Renal pelvis (tissue), 4 donors: ENCODE results near the gene TTC9C. TPM values are rescaled to one million over a fixed set of nuclear protein-coding genes. Genes with fewer than 3 reads are reported as not detected.
A peak's percentile ranks its signal among the peaks of the same experiment; 100 is the strongest.

ENCODE experiments used
- DNase-seq: peaks from one replicate; pipeline ENCODE4 v3.0.0-alpha.2; 2013
- polyA plus RNA-seq, 3 donors: library from polyadenylated mRNA; unstranded; fragments of 120-200 nt; gene quantifications; one replicate each; pipeline ENCODE4 v1.2.1, GENCODE V29; 2013; ENCODE audit not compliant: insufficient read length in 3 of 3

The TTC9C gene
- polyA plus RNA-seq, 3 donors = 37.0 to 48.6 (median 45.8) TPM

- DNase-seq = no peak
Observed at GRCh38 chr11:62782753-62783152, 54.5 kb downstream of the TTC9C start.

- DNase-seq = peak; percentile 89
Observed at GRCh38 chr11:62786318-62787004, 58.2 kb downstream of the TTC9C start.

- DNase-seq = peak; percentile 99
Observed at GRCh38 chr11:62787005-62787759, 58.9 kb downstream of the TTC9C start, which contains the start of gene TMEM179B. TMEM179B (plus strand) TSS chr11:62787402; CDS start chr11:62787432, 30 bp downstream.

Other genes starting within 250 kb of the TTC9C start
- gene AHNAK, start 181.7 kb upstream of the TTC9C start, polyA plus RNA-seq = 100 to 1,000 TPM; 199 to 275 (median 229) TPM
- 1,000 to 10,000 TPM; 2,197 to 2,450 (median 2,385) TPM for gene EEF1G, start 154.6 kb upstream of the TTC9C start, polyA plus RNA-seq
- gene TUT1, start 137.0 kb upstream of the TTC9C start, polyA plus RNA-seq = 10 to 100 TPM; 22.1 to 30.2 (median 25.6) TPM
- gene MTA2, start 126.6 kb upstream of the TTC9C start, polyA plus RNA-seq = 10 to 100 TPM; 95.7 to 98.2 (median 96.5) TPM
- 10 to 100 TPM; 32.2 to 40.6 (median 38.0) TPM for gene EML3, start 115.7 kb upstream of the TTC9C start, polyA plus RNA-seq
- gene ROM1, start 115.2 kb upstream of the TTC9C start, polyA plus RNA-seq = 1 to 10 TPM; 2.7 to 4.6 (median 3.1) TPM
- gene B3GAT3, start 106.5 kb upstream of the TTC9C start, polyA plus RNA-seq = 10 to 100 TPM; 37.4 to 45.4 (median 38.7) TPM
- 100 to 1,000 TPM; 371 to 407 (median 392) TPM for gene GANAB, start 81.9 kb upstream of the TTC9C start, polyA plus RNA-seq
- gene INTS5, start 75.2 kb upstream of the TTC9C start, polyA plus RNA-seq = 10 to 100 TPM; 21.5 to 24.8 (median 23.5) TPM
- gene C11orf98, start 63.3 kb upstream of the TTC9C start, polyA plus RNA-seq = 10 to 100 TPM; 57.7 to 62.1 (median 60.3) TPM
- 1 to 10 TPM; 5.1 to 6.6 (median 6.0) TPM for gene CSKMT, start 63.2 kb upstream of the TTC9C start, polyA plus RNA-seq
- 10 to 100 TPM; 10.4 to 13.1 (median 12.9) TPM for gene UQCC3, start 56.8 kb upstream of the TTC9C start, polyA plus RNA-seq
- gene LBHD1, start 56.2 kb upstream of the TTC9C start, polyA plus RNA-seq = 10 to 100 TPM in 2 of 3 donors, 1 to 10 TPM in 1; 8.6 to 11.6 (median 10.6) TPM
- 100 to 1,000 TPM; 151 to 204 (median 191) TPM for gene UBXN1, start 49.4 kb upstream of the TTC9C start, polyA plus RNA-seq
- 1 to 10 TPM in 2 of 3 donors, under 1 TPM in 1; 0.68 to 1.0 (median 1.0) TPM for gene LRRN4CL, start 39.0 kb upstream of the TTC9C start, polyA plus RNA-seq
- gene BSCL2, start 21.1 kb upstream of the TTC9C start, polyA plus RNA-seq = 10 to 100 TPM; 65.7 to 72.7 (median 68.1) TPM
- gene GNG3, start 20.8 kb upstream of the TTC9C start, polyA plus RNA-seq = 1 to 10 TPM; 2.1 to 3.6 (median 2.5) TPM
- 10 to 100 TPM; 79.1 to 92.4 (median 86.0) TPM for gene HNRNPUL2, start 1.0 kb upstream of the TTC9C start, polyA plus RNA-seq
- gene ZBTB3, start 25.7 kb downstream of the TTC9C start, polyA plus RNA-seq = 10 to 100 TPM in 1 of 3 donors, 1 to 10 TPM in 2; 8.1 to 10.4 (median 9.4) TPM
- 100 to 1,000 TPM; 133 to 173 (median 153) TPM for gene POLR2G, start 33.1 kb downstream of the TTC9C start, polyA plus RNA-seq
- 10 to 100 TPM; 32.9 to 44.1 (median 40.0) TPM for gene TAF6L, start 42.9 kb downstream of the TTC9C start, polyA plus RNA-seq
- 10 to 100 TPM; 67.7 to 75.2 (median 71.3) TPM for gene TMEM179B, start 58.9 kb downstream of the TTC9C start, polyA plus RNA-seq
- 10 to 100 TPM; 30.6 to 31.6 (median 31.1) TPM for gene TMEM223, start 63.5 kb downstream of the TTC9C start, polyA plus RNA-seq
- gene NXF1, start 77.0 kb downstream of the TTC9C start, polyA plus RNA-seq = 100 to 1,000 TPM; 117 to 137 (median 126) TPM
- 10 to 100 TPM; 50.5 to 59.2 (median 54.7) TPM for gene STX5, start 103.6 kb downstream of the TTC9C start, polyA plus RNA-seq
- under 1 TPM in 2 of 3 donors, not detected in 1; 0.36 to 0.65 TPM for gene TEX54, start 104.4 kb downstream of the TTC9C start, polyA plus RNA-seq
- 10 to 100 TPM; 38.1 to 49.6 (median 47.0) TPM for gene WDR74, start 111.1 kb downstream of the TTC9C start, polyA plus RNA-seq
- gene SLC3A2, start 152.4 kb downstream of the TTC9C start, polyA plus RNA-seq = 100 to 1,000 TPM; 169 to 175 (median 169) TPM
- gene CHRM1, start 192.9 kb downstream of the TTC9C start, polyA plus RNA-seq = under 1 TPM in 2 of 3 donors, not detected in 1; 0.04 to 0.07 TPM